Measurements from ENCODE around the gene DDAH2. TPM values are rescaled to one million over a fixed set of nuclear protein-coding genes. Genes with fewer than 3 reads are reported as not detected.

Gene DDAH2
- total RNA-seq, 1 donor from 2014 or later = 89.4 TPM

- no peak for DNase-seq (ENCODE audit: low read depth, low spot score)
Measured at GRCh38 chr6:31690231-31691077, 38.6 kb downstream of the DDAH2 start.

DNA sequence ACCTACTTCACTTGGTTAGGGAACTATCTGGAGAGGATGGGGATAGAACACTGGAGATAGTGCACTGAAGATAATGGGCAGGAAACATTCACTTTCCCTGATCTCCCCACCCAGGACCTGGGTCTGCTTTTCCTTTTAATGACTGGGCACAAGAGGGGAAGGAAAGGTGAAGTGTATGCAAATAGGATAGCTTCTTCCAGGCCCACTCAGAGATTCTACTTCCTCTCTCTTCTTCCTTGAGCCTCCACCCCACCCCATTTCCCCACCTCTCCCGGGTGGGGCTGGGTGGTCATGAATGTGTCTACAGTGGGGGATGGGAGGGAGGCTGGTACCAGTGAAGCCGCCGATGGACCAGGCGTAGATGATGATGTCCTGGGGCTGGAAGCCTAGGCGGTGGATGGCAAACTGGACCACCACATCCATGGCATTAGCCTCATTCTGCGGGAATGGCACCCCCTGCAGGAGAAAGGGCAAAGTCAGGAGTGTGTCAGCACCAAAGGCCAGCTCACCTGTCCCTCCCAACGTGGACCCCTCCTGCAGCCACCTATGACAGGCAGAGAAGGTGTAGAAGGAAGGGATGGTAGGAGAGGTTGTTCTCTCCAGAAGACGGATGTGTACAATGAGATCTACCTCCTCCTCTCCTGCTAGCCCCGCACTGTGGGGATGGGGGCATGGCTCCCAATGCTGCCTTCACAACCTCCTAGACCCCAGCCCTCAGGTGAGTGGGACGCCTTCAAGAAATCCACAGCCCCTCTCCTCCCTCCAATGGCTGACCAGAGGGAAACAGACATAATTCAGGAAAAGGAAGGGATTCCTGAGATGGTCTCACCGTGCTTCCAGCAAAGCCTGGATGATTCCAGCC lies 39.6 kb downstream of the DDAH2 start:
- no peak for DNase-seq (ENCODE audit: low read depth, low spot score)

GRCh38 chr6:31687860-31688693 lies 41.0 kb downstream of the DDAH2 start:
- DNase-seq (ENCODE audit: low read depth, low spot score) = no peak

DNA sequence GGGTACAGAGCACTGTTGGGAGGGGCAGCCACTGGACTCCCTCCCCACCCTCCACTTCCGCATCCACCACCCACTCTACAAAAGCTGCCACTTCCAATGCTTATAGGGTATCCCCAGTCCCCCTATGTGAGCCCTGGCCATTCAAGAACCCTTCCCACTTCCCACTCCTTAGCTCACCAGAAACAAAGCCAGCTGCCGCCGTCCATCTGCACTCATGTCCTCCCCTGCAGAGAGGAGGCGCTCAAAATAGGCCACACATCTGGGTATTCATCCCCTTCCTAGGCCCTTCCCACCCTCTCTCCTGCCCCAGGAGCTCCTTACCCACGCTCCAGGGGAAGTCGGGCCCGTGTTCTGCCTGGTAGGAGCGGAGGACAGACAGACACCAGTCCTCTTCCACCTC lies 41.8 kb downstream of the DDAH2 start:
- no peak for DNase-seq (ENCODE audit: low read depth, low spot score)

DNA sequence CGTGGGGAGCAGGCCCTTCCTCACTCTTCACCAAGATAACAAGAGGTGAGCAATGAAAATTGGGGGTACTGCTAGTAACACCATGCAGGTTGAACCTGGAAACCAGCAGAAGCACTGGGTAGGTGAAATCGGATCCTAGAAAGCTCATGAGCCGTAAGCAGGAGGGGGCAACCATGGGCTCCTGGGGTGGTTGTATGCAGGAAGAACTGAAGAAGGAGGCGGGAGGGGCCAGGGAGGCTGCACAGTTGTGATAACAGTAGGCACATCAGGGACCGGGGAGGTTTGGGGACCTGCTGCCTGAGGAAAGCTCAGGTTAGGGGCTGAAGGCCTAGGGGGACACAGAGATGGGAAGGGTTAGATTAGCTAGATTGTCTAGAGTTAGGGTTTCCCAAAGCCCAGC lies 42.6 kb downstream of the DDAH2 start:
- DNase-seq (ENCODE audit: low read depth, low spot score) = no peak

- DNase-seq (ENCODE audit: low read depth, low spot score) = no peak
Measured at GRCh38 chr6:31683591-31683990, 45.5 kb downstream of the DDAH2 start.

DNA sequence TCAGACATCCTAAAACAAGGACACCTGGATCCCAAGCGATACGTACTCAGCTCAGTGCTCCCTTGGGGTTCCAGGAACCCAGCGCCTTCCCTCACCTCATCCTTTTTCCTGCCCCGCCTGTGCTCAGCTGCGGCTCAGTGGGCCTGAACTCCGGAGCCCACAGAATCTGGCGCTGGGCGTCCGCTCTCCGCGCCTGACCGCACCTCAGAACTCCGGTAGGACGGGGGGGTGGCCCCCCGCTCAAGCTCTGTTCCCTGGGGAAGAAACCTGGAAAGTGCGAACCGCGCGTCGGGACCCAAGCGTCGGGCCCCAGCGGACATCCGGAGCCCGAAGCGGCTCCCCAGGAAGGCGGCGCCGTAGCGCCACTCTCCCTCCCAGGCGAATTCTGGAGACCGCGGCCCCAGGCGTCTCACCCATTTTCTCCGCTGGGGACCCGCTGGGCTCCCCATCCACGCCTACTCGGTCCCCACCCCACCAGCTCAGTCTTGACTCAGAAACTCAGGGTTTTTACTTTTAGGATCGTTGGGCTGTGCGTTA lies 47.9 kb downstream of the DDAH2 start:
- DNase-seq (ENCODE audit: low read depth, low spot score) = no peak

- DNase-seq (ENCODE audit: low read depth, low spot score) = peak; percentile 72
Measured at GRCh38 chr6:31680226-31681134, 48.6 kb downstream of the DDAH2 start, which contains the start of gene LY6G5C. LY6G5C (minus strand) TSS chr6:31681067; CDS start chr6:31680373, 694 bp downstream.

DNA sequence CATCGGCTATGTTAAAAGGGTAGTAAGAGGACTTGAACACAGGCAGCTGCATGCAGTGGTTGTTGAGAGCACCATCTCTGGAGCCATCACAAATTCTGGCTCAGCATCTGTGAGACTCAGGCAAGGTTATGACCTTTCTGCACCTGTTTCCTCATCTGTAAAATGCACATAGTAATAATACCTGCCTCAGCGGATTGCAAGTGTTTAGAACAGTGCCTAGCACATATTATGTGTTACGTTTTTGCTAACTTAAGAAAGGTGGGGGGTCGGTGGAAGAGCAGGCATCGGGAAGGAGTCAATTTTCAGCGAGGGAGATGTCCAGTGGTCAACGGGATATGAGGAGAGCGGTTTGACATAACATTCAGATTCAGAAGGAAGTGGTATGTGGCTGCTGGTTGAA lies 51.1 kb downstream of the DDAH2 start:
- no peak for DNase-seq (ENCODE audit: low read depth, low spot score)

Other genes with a start within 250 kb of the DDAH2 start
- gene MICB, start 231.2 kb downstream of the DDAH2 start, total RNA-seq = 24.8 and 29.2 TPM in 2 replicates
- not detected in 2 replicates for gene MCCD1, start 200.3 kb downstream of the DDAH2 start, total RNA-seq
- 507 and 634 TPM in 2 replicates for gene DDX39B, start 187.3 kb downstream of the DDAH2 start, total RNA-seq
- 0.42 and 0.59 TPM in 2 replicates for gene ATP6V1G2, start 182.7 kb downstream of the DDAH2 start, total RNA-seq
- gene NFKBIL1, start 181.7 kb downstream of the DDAH2 start, total RNA-seq = 21.9 and 30.1 TPM in 2 replicates
- gene LTA, start 157.0 kb downstream of the DDAH2 start, total RNA-seq = 0.07 TPM in 1 of 2 replicates, not detected in the other
- not detected in 2 replicates for gene TNF, start 153.7 kb downstream of the DDAH2 start, total RNA-seq
- gene LTB, start 146.9 kb downstream of the DDAH2 start, total RNA-seq = 1.6 and 2.2 TPM in 2 replicates
- gene LST1, start 143.0 kb downstream of the DDAH2 start, total RNA-seq = 0.14 and 0.73 TPM in 2 replicates
- not detected in 2 replicates for gene NCR3, start 136.3 kb downstream of the DDAH2 start, total RNA-seq
- not detected in 2 replicates for gene AIF1, start 114.1 kb downstream of the DDAH2 start, total RNA-seq
- 33.6 and 36.4 TPM in 2 replicates for gene PRRC2A, start 108.6 kb downstream of the DDAH2 start, total RNA-seq
- 110 and 116 TPM in 2 replicates for gene BAG6, start 76.6 kb downstream of the DDAH2 start, total RNA-seq
- gene APOM, start 73.4 kb downstream of the DDAH2 start, total RNA-seq = 0.40 and 0.46 TPM in 2 replicates
- 18.7 and 20.5 TPM in 2 replicates for gene C6orf47, start 68.5 kb downstream of the DDAH2 start, total RNA-seq
- gene GPANK1, start 64.3 kb downstream of the DDAH2 start, total RNA-seq = 12.1 and 12.5 TPM in 2 replicates
- gene CSNK2B, start 63.2 kb downstream of the DDAH2 start, total RNA-seq = 98.5 and 102 TPM in 2 replicates
- gene LY6G5B, start 59.3 kb downstream of the DDAH2 start, total RNA-seq = 1.5 and 1.9 TPM in 2 replicates
- gene LY6G5C, start 48.2 kb downstream of the DDAH2 start, total RNA-seq = 0.86 and 0.88 TPM in 2 replicates
- gene ABHD16A, start 26.0 kb downstream of the DDAH2 start, total RNA-seq = 37.3 and 65.3 TPM in 2 replicates
- gene LY6G6F, start 22.4 kb downstream of the DDAH2 start, total RNA-seq = not detected in 2 replicates
- gene LY6G6D, start 14.0 kb downstream of the DDAH2 start, total RNA-seq = not detected in 2 replicates
- not detected in 2 replicates for gene LY6G6C, start 7.6 kb downstream of the DDAH2 start, total RNA-seq
- gene MPIG6B, start 5.9 kb downstream of the DDAH2 start, total RNA-seq = not detected in 2 replicates
- 860 and 926 TPM in 2 replicates for gene CLIC1, start 7.2 kb upstream of the DDAH2 start, total RNA-seq
- gene MSH5, start 10.7 kb upstream of the DDAH2 start, total RNA-seq = 6.1 and 6.7 TPM in 2 replicates
- 0.78 and 0.92 TPM in 2 replicates for gene SAPCD1, start 33.4 kb upstream of the DDAH2 start, total RNA-seq
- gene VWA7, start 48.0 kb upstream of the DDAH2 start, total RNA-seq = under 0.01 and 0.11 TPM in 2 replicates
- 73.2 and 74.0 TPM in 2 replicates for gene VARS1, start 66.5 kb upstream of the DDAH2 start, total RNA-seq
- gene LSM2, start 77.7 kb upstream of the DDAH2 start, total RNA-seq = 45.8 and 55.3 TPM in 2 replicates
- 0.53 and 1.9 TPM in 2 replicates for gene HSPA1L, start 86.0 kb upstream of the DDAH2 start, total RNA-seq
- gene HSPA1A, start 86.2 kb upstream of the DDAH2 start, total RNA-seq = 33.6 and 431 TPM in 2 replicates
- gene HSPA1B, start 98.4 kb upstream of the DDAH2 start, total RNA-seq = 48.7 and 575 TPM in 2 replicates
- 54.3 and 71.7 TPM in 2 replicates for gene NEU1, start 133.5 kb upstream of the DDAH2 start, total RNA-seq
- gene SLC44A4, start 149.7 kb upstream of the DDAH2 start, total RNA-seq = 0.07 TPM in 1 of 2 replicates, not detected in the other
- 46.4 and 61.8 TPM in 2 replicates for gene EHMT2, start 168.4 kb upstream of the DDAH2 start, total RNA-seq
- 3.5 and 5.2 TPM in 2 replicates for gene ZBTB12, start 172.8 kb upstream of the DDAH2 start, total RNA-seq
- gene C2, start 198.4 kb upstream of the DDAH2 start, total RNA-seq = not detected in 2 replicates
- 3.4 and 4.0 TPM in 2 replicates for gene CFB, start 216.8 kb upstream of the DDAH2 start, total RNA-seq
- 110 and 121 TPM in 2 replicates for gene NELFE, start 229.7 kb upstream of the DDAH2 start, total RNA-seq
- 42.9 and 49.6 TPM in 2 replicates for gene SKIC2, start 229.9 kb upstream of the DDAH2 start, total RNA-seq
- gene DXO, start 242.8 kb upstream of the DDAH2 start, total RNA-seq = 10.1 and 11.6 TPM in 2 replicates

Measured in pulmonary artery endothelial cell (primary cell).